Endothelial cell (in vitro differentiated cells): ENCODE measurements around the gene DLGAP3. TPM values are rescaled to one million over a fixed set of nuclear protein-coding genes. Genes with fewer than 3 reads are reported as not detected.

Experiments
- DNase-seq: peaks from one replicate; pipeline ENCODE4 v3.0.0; 2021; ENCODE audit warnings: low spot score
- H3K27ac Mint-ChIP-seq: one replicate; pipeline ENCODE4 v1.8.0; 2021; ENCODE audit warnings: mixed read lengths, inconsistent platforms; ENCODE audit not compliant: unreplicated experiment
- H3K27me3 Mint-ChIP-seq: one replicate; pipeline ENCODE4 v1.8.0; 2021; ENCODE audit warnings: mild to moderate bottlenecking, moderate library complexity, mixed read lengths, inconsistent platforms; ENCODE audit not compliant: unreplicated experiment
- H3K36me3 Mint-ChIP-seq: one replicate; pipeline ENCODE4 v1.8.0; 2021; ENCODE audit warnings: mild to moderate bottlenecking, low read depth, mixed read lengths, inconsistent platforms; ENCODE audit not compliant: unreplicated experiment
- H3K4me1 Mint-ChIP-seq: one replicate; pipeline ENCODE4 v1.8.0; 2021; ENCODE audit warnings: mild to moderate bottlenecking, mixed read lengths, inconsistent platforms; ENCODE audit not compliant: unreplicated experiment
- H3K4me3 Mint-ChIP-seq: one replicate; pipeline ENCODE4 v1.8.0; 2021; ENCODE audit warnings: mild to moderate bottlenecking, mixed read lengths, inconsistent platforms; ENCODE audit not compliant: unreplicated experiment
- H3K9me3 Mint-ChIP-seq: one replicate; pipeline ENCODE4 v1.8.0; 2021; ENCODE audit warnings: mixed read lengths, inconsistent platforms; ENCODE audit not compliant: unreplicated experiment
- long read RNA-seq: library from polyadenylated mRNA; unstranded; transcript quantifications from one replicate; pipeline ENCODE4 v2.0.0, GENCODE V29; 2020; ENCODE audit not compliant: unreplicated experiment
- total RNA-seq: library from RNA; stranded (reverse); fragmentation: NEBNext Ultra II Directional; extraction: Animal tissue kit (Norgen Biotek cat#: 25700); gene quantifications from one replicate; pipeline ENCODE4 v1.2.1, GENCODE V29; 2021; ENCODE audit not compliant: unreplicated experiment
- TF ChIP-seq, protein P1 (sequence below): fragments of 200-600 bp; sonication (generic); IDR thresholded peaks from one replicate; pipeline ENCODE4 v1.5.0; 2021; ENCODE audit warnings: antibody characterized with exemption; ENCODE audit not compliant: unreplicated experiment

The DLGAP3 gene, protein sequence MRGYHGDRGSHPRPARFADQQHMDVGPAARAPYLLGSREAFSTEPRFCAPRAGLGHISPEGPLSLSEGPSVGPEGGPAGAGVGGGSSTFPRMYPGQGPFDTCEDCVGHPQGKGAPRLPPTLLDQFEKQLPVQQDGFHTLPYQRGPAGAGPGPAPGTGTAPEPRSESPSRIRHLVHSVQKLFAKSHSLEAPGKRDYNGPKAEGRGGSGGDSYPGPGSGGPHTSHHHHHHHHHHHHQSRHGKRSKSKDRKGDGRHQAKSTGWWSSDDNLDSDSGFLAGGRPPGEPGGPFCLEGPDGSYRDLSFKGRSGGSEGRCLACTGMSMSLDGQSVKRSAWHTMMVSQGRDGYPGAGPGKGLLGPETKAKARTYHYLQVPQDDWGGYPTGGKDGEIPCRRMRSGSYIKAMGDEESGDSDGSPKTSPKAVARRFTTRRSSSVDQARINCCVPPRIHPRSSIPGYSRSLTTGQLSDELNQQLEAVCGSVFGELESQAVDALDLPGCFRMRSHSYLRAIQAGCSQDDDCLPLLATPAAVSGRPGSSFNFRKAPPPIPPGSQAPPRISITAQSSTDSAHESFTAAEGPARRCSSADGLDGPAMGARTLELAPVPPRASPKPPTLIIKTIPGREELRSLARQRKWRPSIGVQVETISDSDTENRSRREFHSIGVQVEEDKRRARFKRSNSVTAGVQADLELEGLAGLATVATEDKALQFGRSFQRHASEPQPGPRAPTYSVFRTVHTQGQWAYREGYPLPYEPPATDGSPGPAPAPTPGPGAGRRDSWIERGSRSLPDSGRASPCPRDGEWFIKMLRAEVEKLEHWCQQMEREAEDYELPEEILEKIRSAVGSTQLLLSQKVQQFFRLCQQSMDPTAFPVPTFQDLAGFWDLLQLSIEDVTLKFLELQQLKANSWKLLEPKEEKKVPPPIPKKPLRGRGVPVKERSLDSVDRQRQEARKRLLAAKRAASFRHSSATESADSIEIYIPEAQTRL
- total RNA-seq, result 9.1 TPM
- long read RNA-seq, partial matches to known transcripts, result 1 of 2 reads
- long read RNA-seq, other reads (novel, unspliced or antisense), result 1 of 2 reads

DNA sequence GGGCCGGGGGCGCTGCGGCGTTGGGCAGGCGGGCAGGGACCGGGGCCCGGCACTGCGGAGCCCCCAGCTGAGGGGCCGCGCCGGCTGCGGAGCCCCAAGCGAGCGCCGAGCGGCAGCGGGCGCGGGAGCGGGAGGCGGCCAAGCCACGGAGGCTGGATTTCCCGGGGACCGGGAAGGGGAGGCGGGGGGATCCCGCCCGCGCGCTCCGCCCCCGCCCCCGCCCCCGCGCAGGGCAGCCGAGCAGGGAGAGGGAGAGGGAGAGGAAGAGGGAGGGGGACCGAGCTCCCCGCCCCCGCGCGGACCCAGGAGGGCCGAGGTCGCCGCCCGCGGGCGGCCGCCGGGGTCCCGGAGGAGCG is at the start of gene DLGAP3:
TSS of gene DLGAP3 (minus strand) at position 154 of the 356 bp plus-strand sequence. CDS start 24,267 bp downstream, outside the sequence.
- Mint-ChIP-seq H3K9me3 (no peaks in the 10 kb centered on the region), H3K4me3 (peak within 1 kb of the TSS; percentile 92), H3K36me3 (peaks cover 9% of the 10 kb centered on the region), H3K27me3 (peaks cover 16% of the 10 kb centered on the region), H3K4me1 (peaks cover 8% of the 10 kb centered on the region), H3K27ac (peak within 1 kb of the TSS; percentile 11)
- DNase-seq, result peak; percentile 53
- TF ChIP-seq, protein P1, sequence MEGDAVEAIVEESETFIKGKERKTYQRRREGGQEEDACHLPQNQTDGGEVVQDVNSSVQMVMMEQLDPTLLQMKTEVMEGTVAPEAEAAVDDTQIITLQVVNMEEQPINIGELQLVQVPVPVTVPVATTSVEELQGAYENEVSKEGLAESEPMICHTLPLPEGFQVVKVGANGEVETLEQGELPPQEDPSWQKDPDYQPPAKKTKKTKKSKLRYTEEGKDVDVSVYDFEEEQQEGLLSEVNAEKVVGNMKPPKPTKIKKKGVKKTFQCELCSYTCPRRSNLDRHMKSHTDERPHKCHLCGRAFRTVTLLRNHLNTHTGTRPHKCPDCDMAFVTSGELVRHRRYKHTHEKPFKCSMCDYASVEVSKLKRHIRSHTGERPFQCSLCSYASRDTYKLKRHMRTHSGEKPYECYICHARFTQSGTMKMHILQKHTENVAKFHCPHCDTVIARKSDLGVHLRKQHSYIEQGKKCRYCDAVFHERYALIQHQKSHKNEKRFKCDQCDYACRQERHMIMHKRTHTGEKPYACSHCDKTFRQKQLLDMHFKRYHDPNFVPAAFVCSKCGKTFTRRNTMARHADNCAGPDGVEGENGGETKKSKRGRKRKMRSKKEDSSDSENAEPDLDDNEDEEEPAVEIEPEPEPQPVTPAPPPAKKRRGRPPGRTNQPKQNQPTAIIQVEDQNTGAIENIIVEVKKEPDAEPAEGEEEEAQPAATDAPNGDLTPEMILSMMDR, result no peak

GRCh38 chr1:34978921-34979320 is 49.5 kb upstream of the DLGAP3 start:
- H3K4me1 Mint-ChIP-seq, result peaks cover 14% of the 10 kb centered on the region
- no peaks in the 10 kb centered on the region for H3K9me3 Mint-ChIP-seq
- DNase-seq, result no peak
- H3K36me3 Mint-ChIP-seq, result peaks cover 6% of the 10 kb centered on the region
- H3K4me3 Mint-ChIP-seq, result no peak overlapping the region
- TF ChIP-seq, protein P1, result no peak
- no peak overlapping the region for H3K27ac Mint-ChIP-seq
- H3K27me3 Mint-ChIP-seq, result peaks cover 4% of the 10 kb centered on the region

GRCh38 chr1:34977858-34978257 is 48.4 kb upstream of the DLGAP3 start:
- Mint-ChIP-seq H3K4me3 (no peak overlapping the region), H3K27me3 (no peaks in the 10 kb centered on the region), H3K4me1 (peaks cover 6% of the 10 kb centered on the region), H3K27ac (no peak overlapping the region), H3K36me3 (peaks cover 6% of the 10 kb centered on the region), H3K9me3 (no peaks in the 10 kb centered on the region)
- TF ChIP-seq, protein P1, result no peak
- no peak for DNase-seq

- no peak overlapping the region for H3K27ac Mint-ChIP-seq
- H3K4me1 Mint-ChIP-seq, result no peaks in the 10 kb centered on the region
- H3K9me3 Mint-ChIP-seq, result no peaks in the 10 kb centered on the region
- no peak for DNase-seq
- TF ChIP-seq, protein P1, result no peak
- no peak overlapping the region for H3K4me3 Mint-ChIP-seq
- H3K36me3 Mint-ChIP-seq, result peaks cover 6% of the 10 kb centered on the region
- no peaks in the 10 kb centered on the region for H3K27me3 Mint-ChIP-seq
Measured at GRCh38 chr1:34977210-34977471, 47.7 kb upstream of the DLGAP3 start.
